ENCODE results near the gene CAND2. TPM values are rescaled to one million over a fixed set of nuclear protein-coding genes. Genes with fewer than 3 reads are reported as not detected.

The CAND2 gene
- total RNA-seq, 4 donors from 2014 or later, result 0.63 to 4.2 (median 2.8) TPM

GRCh38 chr3:12862387-12862786 is 65.9 kb downstream of the CAND2 start:
- TF ChIP-seq POLR2A (IDR thresholded peaks at IDR 0.05) (no peak), CTCF (IDR thresholded peaks at IDR 0.05) (no peak)
- DNase-seq (ENCODE audit: low spot score in 2 of 2), result no peak
- intact Hi-C loops (cut with DNase I; ENCODE audit: low total_unique reads), result no loop called here
- H3K4me3 ChIP-seq (ENCODE audit: low read depth, poor library complexity, severe bottlenecking), result no peak overlapping the region
- WGBS, 2 donors, result 88 to 93% methylated on average over 8 of the region's 8 CpGs

- TF ChIP-seq POLR2A (IDR thresholded peaks at IDR 0.05), result no peak
- no peak for TF ChIP-seq CTCF (IDR thresholded peaks at IDR 0.05)
- WGBS, 2 donors, result 89 to 91% methylated on average over 4 of the region's 4 CpGs
- intact Hi-C loops (cut with DNase I; ENCODE audit: low total_unique reads), result no loop called here
- DNase-seq (ENCODE audit: low spot score in 2 of 2), result no peak
- H3K4me3 ChIP-seq (ENCODE audit: low read depth, poor library complexity, severe bottlenecking), result no peak overlapping the region
Observed at GRCh38 chr3:12865271-12865670, 68.8 kb downstream of the CAND2 start.

GRCh38 chr3:12866836-12867235 is 70.4 kb downstream of the CAND2 start:
- no peak for DNase-seq (ENCODE audit: low spot score in 2 of 2)
- TF ChIP-seq POLR2A (IDR thresholded peaks at IDR 0.05) (no peak), CTCF (IDR thresholded peaks at IDR 0.05) (no peak)
- intact Hi-C loops (cut with DNase I; ENCODE audit: low total_unique reads), result no loop called here
- 78 to 80% methylated on average over 6 of the region's 6 CpGs for WGBS, 2 donors
- no peak overlapping the region for H3K4me3 ChIP-seq (ENCODE audit: low read depth, poor library complexity, severe bottlenecking)

GRCh38 chr3:12868039-12869034 is 71.9 kb downstream of the CAND2 start:
- intact Hi-C loops (cut with DNase I; ENCODE audit: low total_unique reads), result no loop called here
- peak in 1 of 3 donors; percentile 93 for TF ChIP-seq CTCF (IDR thresholded peaks at IDR 0.05)
- no peak for TF ChIP-seq POLR2A (IDR thresholded peaks at IDR 0.05)
- DNase-seq (ENCODE audit: low spot score in 2 of 2), result peak; percentile 73 to 95
- no peak overlapping the region for H3K4me3 ChIP-seq (ENCODE audit: low read depth, poor library complexity, severe bottlenecking)
- WGBS, 2 donors, result 36 to 41% methylated on average over 36 to 42 of the region's 45 CpGs

- intact Hi-C loops (cut with DNase I; ENCODE audit: low total_unique reads), result no loop called here
- TF ChIP-seq POLR2A (IDR thresholded peaks at IDR 0.05) (no peak), CTCF (IDR thresholded peaks at IDR 0.05) (no peak)
- no peak overlapping the region for H3K4me3 ChIP-seq (ENCODE audit: low read depth, poor library complexity, severe bottlenecking)
- 20 to 21% methylated on average over 1 to 4 of the region's 28 CpGs for WGBS, 2 donors
- DNase-seq (ENCODE audit: low spot score in 2 of 2), result no peak
Observed at GRCh38 chr3:12869035-12869621, 72.6 kb downstream of the CAND2 start.
